Uterus (tissue), 4 donors: ENCODE results near the gene APOBEC4. TPM values are rescaled to one million over a fixed set of nuclear protein-coding genes. Genes with fewer than 3 reads are reported as not detected.

Experiments
- DNase-seq, 2 donors: peaks; one replicate each; pipeline ENCODE4 v3.0.0-alpha.2; 2019 to 2020
- H3K27ac ChIP-seq, 2 donors: fragments of 200-600 bp; sonication (generic); 1 replicate in 1 of 2; 2 replicates in 1 of 2; pipeline ENCODE4 v1.5.1; 2016 to 2018
- H3K27me3 ChIP-seq, 2 donors: fragments of 200-600 bp; sonication (generic); one replicate each; pipeline ENCODE4 v1.5.1; 2018 to 2019; ENCODE audit warnings: control low read depth in 1 of 2
- H3K36me3 ChIP-seq, 2 donors: fragments of 200-600 bp; sonication (generic); one replicate each; pipeline ENCODE4 v1.5.1; 2019; ENCODE audit warnings: control low read depth in 1 of 2
- H3K4me1 ChIP-seq, 2 donors: fragments of 200-600 bp; sonication (generic); one replicate each; pipeline ENCODE4 v1.5.1; 2018 to 2019; ENCODE audit warnings: control low read depth in 1 of 2
- H3K4me3 ChIP-seq, 2 donors: fragments of 200-600 bp; sonication (generic); 1 replicate in 1 of 2; 2 replicates in 1 of 2; pipeline ENCODE4 v1.5.1; 2018 to 2019; ENCODE audit warnings: mild to moderate bottlenecking in 1 of 2
- H3K9me3 ChIP-seq, 2 donors: fragments of 200-600 bp; sonication (generic); one replicate each; pipeline ENCODE4 v1.5.1; 2019; ENCODE audit warnings: control low read depth in 1 of 2
- POLR2A ChIP-seq, 2 donors: fragments of 450-650 bp; IDR thresholded peaks; one replicate each; pipeline ENCODE4 v1.6.1; 2016; ENCODE audit warnings: antibody characterized with exemption in 2 of 2, mild to moderate bottlenecking in 1 of 2, moderate library complexity in 1 of 2
- intact Hi-C: fragments of 100-400 bp; cut with DNase I; formaldehyde crosslinking; loops from one replicate; pipeline ENCODE4 v1.15.1; 2023; ENCODE audit warnings: low total_unique reads
- total RNA-seq, 4 donors: library from RNA; depleted of rRNA in 3 of 4; stranded (reverse); fragments of >200 nt in 3 of 4; gene quantifications; one replicate each; pipeline versions ENCODE4 v1.1.0 to v1.2.4, GENCODE V29; 2014 to 2023
- TF ChIP-seq, protein P1 (sequence below), 4 experiments: fragments of 200-600 bp in 2 of 4; fragments of 450-650 bp in 2 of 4; sonication (generic) in 2 of 4; IDR thresholded peaks; one replicate each; pipeline ENCODE4 v1.5.1; 2016 to 2019; ENCODE audit warnings: antibody characterized with exemption in 4 of 4, mild to moderate bottlenecking in 2 of 4, moderate library complexity in 1 of 4
- donor health status: DM: yes; HTN: yes; CAD: no.

The APOBEC4 gene, protein sequence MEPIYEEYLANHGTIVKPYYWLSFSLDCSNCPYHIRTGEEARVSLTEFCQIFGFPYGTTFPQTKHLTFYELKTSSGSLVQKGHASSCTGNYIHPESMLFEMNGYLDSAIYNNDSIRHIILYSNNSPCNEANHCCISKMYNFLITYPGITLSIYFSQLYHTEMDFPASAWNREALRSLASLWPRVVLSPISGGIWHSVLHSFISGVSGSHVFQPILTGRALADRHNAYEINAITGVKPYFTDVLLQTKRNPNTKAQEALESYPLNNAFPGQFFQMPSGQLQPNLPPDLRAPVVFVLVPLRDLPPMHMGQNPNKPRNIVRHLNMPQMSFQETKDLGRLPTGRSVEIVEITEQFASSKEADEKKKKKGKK
- total RNA-seq, result under 1 TPM in 2 of 4 donors, not detected in 2; 0.40 to 0.76 TPM

DNA sequence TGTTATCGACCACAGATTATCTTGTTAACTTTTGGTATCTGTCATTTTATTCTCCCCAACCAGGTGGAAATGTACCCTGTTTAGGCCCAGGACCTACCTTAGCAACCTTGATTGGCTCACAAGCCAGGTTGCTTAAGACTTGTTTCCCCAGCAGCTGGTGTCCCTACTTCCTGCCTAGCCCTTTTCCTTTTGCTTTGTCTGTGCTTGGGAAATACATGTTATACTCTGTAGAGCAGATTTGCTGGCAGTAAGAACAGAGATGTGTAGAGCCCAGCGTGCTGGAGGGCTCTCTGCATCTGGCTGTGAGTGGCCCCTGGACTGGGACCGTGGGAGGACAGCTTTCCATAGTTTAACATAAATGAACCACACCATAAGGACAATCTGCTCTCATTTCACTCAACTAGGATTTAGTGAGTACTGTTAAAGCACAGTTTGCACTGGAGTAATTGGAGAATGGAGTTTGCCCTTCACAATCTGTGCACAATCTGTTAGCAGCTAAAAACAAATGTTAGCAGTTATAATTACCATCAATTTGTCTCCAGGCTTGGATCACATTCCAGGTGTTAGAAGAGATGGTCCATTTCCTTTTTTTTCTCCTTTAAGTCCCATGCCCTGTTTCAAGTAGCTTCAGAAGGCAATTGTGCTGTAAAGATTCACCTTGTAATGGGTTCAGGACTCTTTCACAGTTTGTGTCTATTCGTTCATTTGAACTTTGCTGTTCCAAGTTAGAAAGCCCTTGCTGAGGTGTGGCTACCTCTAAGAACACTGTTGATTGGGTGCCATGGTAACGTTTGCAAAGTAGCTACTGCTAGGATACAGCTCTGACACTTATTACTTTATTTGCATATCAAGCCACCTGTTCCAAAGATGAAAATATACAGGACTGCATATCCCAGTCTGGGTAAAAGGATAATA is at the start of gene APOBEC4:
TSS of gene APOBEC4 (minus strand) at position 770 of the 915 bp plus-strand sequence. CDS start 4,535 bp downstream, outside the sequence.
- Histone ChIP-seq H3K4me3 (no peak within 1 kb of the TSS), H3K9me3 (no peaks in the 10 kb centered on the region), H3K36me3 (no peaks in the 10 kb centered on the region), H3K27ac (no peak within 1 kb of the TSS), H3K27me3 (no peaks in the 10 kb centered on the region), H3K4me1 (no peaks in the 10 kb centered on the region)
- intact Hi-C loops, result loop anchor here (5.0 kb wide), 1 partner anchor 264 kb away; no protein-coding TSS in a partner anchor
- TF ChIP-seq, protein P1, sequence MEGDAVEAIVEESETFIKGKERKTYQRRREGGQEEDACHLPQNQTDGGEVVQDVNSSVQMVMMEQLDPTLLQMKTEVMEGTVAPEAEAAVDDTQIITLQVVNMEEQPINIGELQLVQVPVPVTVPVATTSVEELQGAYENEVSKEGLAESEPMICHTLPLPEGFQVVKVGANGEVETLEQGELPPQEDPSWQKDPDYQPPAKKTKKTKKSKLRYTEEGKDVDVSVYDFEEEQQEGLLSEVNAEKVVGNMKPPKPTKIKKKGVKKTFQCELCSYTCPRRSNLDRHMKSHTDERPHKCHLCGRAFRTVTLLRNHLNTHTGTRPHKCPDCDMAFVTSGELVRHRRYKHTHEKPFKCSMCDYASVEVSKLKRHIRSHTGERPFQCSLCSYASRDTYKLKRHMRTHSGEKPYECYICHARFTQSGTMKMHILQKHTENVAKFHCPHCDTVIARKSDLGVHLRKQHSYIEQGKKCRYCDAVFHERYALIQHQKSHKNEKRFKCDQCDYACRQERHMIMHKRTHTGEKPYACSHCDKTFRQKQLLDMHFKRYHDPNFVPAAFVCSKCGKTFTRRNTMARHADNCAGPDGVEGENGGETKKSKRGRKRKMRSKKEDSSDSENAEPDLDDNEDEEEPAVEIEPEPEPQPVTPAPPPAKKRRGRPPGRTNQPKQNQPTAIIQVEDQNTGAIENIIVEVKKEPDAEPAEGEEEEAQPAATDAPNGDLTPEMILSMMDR (IDR thresholded peaks at IDR 0.05), result no peak
- no peak for TF ChIP-seq POLR2A (IDR thresholded peaks at IDR 0.05)
- no peak for DNase-seq

DNA sequence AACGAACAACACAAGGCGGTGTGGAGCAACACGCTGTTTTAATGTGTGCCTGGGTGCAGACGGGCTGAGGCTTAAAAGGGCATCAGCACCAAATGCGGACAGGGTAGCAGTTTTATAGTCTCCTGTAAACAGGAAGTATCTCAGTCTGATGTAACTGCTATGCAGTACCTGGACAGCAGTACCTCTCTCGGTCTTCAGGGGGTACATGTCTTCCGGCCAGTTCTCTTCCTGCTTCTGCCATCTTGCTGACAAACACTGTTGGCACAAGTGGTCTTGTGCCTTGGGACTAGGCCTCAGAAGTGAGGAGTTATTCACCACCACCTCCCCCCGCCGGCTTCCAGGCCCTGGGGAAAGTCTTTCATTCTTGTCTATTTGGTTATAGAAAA is 49.7 kb upstream of the APOBEC4 start:
- no peak for DNase-seq

DNA sequence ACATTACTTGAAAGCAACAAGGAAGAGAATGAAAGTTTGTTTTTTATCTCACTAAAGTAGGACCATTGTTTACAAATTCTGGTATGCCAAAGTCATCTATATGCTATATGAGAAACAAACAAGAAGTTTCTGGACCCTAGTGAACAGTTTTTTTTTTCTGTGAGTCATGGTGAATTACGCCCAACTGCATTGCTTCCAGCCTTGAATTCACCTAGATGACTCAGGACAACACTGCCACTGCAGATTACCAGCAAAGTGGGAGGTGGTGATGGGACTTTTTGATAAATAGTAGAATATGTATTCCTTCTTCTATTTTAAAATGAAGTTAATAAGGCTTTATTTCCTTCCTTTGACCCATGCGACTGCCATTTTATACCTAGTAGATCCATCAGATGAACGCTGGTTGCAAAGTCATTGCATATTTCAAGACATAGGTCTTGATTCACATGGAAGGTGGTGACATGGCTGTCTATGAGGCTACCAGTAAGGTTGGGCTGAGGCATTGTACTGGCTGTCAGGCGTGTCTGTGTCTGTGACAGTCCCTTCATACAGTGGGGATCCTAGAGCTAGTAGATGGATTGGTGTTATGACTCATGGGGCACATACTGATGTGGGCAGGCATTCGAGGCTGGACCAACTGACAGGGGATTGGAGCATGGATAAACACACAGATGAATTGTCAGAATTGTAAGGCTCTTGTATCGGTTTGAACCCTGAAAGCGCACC is 49.1 kb upstream of the APOBEC4 start:
- Histone ChIP-seq H3K9me3 (no peaks in the 10 kb centered on the region), H3K4me3 (no peak overlapping the region), H3K27ac (no peak overlapping the region), H3K27me3 (no peaks in the 10 kb centered on the region), H3K36me3 (no peaks in the 10 kb centered on the region), H3K4me1 (no peaks in the 10 kb centered on the region)
- intact Hi-C loops, result no loop called here
- TF ChIP-seq, protein P1 (IDR thresholded peaks at IDR 0.05), result no peak
- no peak for TF ChIP-seq POLR2A (IDR thresholded peaks at IDR 0.05)
- DNase-seq, result no peak

More for the DNA sequence above, 49.7 kb upstream of the APOBEC4 start:
- H3K4me1 ChIP-seq, result no peaks in the 10 kb centered on the region
- H3K9me3 ChIP-seq, result no peaks in the 10 kb centered on the region
- no peaks in the 10 kb centered on the region for H3K36me3 ChIP-seq
- intact Hi-C loops, result no loop called here
- no peak overlapping the region for H3K27ac ChIP-seq
- TF ChIP-seq, protein P1 (IDR thresholded peaks at IDR 0.05), result no peak
- no peak for TF ChIP-seq POLR2A (IDR thresholded peaks at IDR 0.05)
- H3K4me3 ChIP-seq, result no peak overlapping the region
- no peaks in the 10 kb centered on the region for H3K27me3 ChIP-seq

DNA sequence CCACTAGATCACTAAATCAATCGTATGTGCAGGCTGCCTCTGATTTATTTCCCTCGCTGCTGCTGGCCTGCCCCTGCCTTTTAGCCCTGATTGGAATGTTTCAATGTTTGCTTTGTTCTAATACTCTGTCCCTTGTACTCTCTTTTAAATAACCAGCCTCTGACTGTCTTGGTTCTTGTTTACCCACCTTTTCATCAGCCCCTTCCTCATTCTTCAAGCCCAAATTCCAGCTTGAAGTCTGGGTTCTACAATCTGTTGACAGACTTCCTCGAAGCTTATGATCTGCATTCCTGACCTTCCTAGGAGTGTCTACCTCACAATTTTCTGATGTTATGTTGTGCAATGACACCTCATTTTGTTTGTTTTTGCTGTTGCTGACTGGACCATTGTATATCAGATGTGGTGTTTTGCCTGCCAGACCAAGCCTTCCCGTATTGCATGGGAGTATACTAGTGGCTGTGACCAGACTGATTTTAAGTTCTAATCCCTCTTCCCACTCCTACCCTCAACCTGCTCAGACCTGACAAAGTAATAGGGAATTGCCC is 46.6 kb upstream of the APOBEC4 start:
- Histone ChIP-seq H3K27ac (no peak overlapping the region), H3K27me3 (no peaks in the 10 kb centered on the region), H3K4me1 (no peaks in the 10 kb centered on the region), H3K9me3 (no peaks in the 10 kb centered on the region), H3K36me3 (no peaks in the 10 kb centered on the region), H3K4me3 (no peak overlapping the region)
- TF ChIP-seq, protein P1 (IDR thresholded peaks at IDR 0.05), result no peak
- no peak for TF ChIP-seq POLR2A (IDR thresholded peaks at IDR 0.05)
- intact Hi-C loops, result no loop called here
- DNase-seq, result no peak
